Hepatic stellate cell (primary cell): ENCODE data around the gene YIF1A.
A peak's percentile ranks its signal among the peaks of the same experiment; 100 is the strongest.
"Not testable (repeated sequence)": the region's sequence is repeated elsewhere in the genome, so short reads cannot be mapped to it uniquely, and the experiment has no call there.

ENCODE experiments used
- DNase-seq: peaks from one replicate; pipeline ENCODE4 v3.0.0; 2011; ENCODE audit warnings: low spot score

The YIF1A gene

DNA sequence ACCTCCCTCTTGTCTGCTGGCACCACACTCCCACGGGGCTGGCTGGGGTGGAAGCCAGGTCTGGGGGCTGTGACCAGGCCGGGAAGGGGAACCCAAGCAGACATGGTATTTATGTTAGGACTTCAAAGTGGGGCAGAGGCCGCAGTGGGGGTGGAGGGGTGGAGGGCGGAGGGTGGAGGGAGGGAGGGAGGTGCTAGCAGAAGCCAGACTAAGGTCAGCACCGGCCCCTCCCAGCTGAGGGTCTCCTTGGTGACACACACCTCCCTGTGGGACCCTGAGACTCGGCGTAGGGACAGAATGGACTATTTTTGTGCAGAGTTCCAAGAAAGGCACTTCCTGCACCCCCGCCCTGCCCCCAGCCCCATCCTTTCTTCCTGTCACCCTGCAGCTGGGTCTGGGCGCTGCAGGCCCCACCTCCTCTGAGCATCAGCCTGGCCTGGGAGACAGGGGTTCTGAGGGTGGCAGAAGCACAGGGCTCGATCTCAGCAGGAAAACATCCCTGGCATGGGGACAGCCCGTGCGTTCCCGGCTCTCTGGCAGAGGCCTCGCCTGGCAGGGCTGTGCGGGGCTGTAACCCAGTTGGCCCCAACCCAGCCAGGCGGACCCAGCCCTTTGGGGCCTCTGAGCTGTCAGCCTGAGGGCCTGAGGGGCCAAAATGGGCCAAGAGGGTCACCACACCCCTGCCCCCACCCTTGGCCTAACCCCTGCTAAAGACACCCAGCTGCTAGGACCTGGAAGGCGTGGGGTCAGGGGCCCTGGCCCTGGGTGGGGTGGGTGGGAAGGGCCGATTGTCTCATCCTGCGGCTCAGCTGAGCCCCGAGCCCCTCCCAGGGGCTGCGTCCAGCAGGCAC is 37.5 kb upstream of the YIF1A start:
- DNase-seq: peak; percentile 78

DNA sequence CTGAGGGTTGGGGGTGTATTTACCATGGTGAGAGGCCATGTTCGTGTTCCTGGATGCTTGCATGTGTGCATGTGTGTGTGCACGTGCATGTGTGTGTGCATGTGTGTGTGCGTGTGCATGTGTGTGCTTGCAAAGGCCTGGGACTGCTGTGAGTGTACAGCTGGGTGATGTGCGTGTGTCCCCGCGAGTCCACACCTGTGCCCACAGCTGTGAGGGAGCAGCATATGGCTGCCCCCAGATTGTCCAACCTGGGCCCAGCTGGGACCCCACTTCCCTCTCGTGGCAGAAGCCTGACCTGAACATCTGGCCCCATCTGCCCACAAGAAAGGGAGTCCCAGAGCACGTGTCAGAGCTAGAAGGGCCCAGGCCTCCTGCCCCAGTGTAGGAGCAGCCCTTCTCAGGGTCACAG is 36.3 kb upstream of the YIF1A start:
- no peak for DNase-seq

DNA sequence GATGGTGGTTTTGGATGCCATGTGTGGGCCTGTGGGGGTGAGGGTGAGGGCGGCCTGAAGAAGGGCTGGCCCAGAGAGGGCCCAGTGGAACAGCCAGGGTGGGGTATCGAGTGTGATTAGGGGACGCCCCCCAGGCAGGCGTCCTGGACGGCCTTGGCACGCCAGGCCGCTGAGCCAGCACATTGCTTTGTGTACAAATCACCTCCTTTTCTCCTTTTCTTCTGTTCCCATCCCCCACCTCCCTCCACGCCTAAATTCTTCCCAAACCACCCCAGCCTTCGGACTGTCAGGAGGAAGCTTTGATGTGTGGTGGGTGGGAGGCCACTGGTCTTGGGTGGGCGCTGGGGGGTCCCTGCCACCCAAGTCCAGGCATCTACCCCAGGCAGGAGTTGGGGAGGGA is 35.7 kb upstream of the YIF1A start:
- DNase-seq: no peak

DNA sequence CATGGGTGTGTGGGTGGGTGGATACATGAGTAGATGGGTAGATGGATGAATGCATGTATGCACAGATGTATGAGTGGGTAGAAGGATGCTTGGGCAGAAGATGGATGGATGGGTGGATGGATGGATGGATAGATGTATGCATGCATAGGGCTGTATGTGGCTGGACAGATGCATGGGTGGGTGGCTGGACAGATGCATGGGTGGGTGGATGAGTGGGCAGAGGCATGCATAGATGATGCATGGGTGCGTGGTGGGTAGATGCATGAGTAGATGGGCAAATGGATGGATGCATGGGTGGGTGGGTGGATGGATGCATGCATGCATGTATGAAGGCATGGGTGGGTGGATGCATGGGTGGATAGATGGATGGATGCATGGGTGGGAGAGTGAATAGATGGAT is 34.7 kb upstream of the YIF1A start:
- DNase-seq: no peak

DNA sequence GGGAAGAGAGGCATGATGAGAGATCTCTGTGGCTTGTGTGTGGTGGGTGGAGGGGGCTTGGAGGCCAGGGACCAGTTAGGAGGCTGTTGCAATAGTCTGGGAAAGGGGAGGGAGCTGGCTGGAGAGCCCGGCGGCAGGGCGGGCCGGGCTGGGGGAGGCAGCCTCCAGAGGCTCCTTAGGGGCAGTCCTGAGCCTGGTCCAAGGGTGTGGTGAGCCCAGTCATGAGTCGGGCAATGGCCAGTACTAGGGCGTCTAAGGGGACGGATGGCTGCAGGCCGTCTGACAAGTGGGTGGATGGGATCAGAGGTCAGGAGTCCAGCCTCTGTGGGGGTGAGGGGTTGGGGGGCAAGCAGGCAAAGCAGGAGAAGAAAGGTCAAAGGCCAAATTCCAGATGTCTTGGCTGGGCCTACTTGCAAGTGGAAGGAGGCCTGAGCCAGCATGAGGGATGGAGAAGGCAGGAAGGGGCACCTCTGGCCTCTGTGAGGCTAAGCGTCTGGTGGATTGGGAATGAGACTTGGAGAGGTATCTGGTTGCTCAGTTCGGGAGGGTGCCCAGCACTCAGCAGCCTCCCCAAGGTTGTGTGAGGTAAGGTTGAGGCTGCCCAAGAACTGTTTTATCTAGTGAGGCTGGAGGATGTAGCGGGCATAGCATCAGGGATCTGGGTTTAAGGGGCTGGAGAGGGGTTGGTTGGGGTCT is 33.9 kb upstream of the YIF1A start:
- DNase-seq: no peak

DNA sequence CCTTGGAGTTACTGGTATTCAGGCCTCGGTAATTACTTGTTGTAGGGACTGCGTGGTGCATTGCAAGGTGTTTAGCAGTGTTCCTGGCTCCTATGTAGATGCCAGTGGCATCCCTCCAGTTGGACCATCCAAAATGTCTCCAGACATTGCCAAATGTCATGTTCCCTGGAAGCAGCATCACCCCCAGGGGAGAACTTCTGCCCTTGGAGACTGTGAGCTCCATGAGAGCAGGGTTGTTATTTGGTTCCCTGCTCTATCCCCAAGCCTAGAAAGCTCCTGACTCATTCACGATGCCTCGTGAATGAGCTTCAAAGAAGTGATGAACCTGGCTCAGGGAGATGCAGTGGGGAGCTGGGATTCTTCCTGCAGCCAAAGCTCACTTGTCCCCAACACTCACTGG is 32.7 kb upstream of the YIF1A start:
- DNase-seq: no peak

DNA sequence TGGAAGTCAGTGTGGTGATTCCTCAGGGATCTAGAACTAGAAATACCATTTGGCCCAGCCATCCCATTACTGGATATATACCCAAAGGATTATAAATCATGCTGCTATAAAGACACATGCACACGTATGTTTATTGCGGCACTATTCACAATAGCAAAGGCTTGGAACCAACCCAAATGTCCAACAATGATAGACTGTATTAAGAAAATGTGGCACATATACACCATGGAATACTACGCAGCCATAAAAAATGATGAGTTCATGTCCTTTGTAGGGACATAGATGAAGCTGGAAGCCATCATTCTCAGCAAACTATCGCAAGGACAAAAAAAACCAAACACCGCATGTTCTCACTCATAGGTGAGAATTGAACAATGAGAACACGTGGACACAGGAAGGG is 31.8 kb upstream of the YIF1A start:
- not testable (repeated sequence) for DNase-seq

DNA sequence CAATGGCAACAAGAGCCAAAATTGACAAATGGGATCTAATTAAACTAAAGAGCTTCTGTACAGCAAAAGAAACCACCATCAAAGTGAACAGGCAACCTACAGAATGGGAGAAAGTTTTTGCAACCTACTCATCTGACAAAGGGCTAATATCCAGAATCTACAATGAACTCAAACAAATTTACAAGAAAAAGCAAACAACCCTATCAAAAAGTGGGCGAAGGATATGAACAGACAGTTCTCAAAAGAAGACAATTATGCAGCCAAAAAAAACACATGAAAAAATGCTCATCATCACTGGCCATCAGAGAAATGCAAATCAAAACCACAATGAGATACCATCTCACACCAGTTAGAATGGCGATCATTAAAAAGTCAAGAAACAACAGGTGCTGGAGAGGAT is 31.3 kb upstream of the YIF1A start:
- not testable (repeated sequence) for DNase-seq

DNA sequence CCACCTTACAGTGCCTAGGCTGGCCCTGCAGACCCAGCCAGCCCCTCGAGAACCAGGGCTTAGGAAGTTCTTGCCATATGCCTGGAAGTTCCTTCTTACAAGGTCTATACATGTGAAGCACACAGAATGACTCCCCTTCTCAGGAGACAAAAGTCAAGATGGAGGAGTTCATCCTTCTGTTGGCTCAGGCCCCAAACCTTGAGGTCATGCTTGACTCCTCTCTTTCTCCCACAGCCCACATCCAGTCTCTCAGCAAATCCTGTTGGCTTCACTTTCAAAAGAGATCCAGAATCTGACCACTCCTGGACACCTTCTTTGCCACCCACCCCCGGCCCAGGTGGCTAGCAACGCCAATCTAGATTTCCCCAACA is 29.6 kb upstream of the YIF1A start:
- DNase-seq: no peak

DNA sequence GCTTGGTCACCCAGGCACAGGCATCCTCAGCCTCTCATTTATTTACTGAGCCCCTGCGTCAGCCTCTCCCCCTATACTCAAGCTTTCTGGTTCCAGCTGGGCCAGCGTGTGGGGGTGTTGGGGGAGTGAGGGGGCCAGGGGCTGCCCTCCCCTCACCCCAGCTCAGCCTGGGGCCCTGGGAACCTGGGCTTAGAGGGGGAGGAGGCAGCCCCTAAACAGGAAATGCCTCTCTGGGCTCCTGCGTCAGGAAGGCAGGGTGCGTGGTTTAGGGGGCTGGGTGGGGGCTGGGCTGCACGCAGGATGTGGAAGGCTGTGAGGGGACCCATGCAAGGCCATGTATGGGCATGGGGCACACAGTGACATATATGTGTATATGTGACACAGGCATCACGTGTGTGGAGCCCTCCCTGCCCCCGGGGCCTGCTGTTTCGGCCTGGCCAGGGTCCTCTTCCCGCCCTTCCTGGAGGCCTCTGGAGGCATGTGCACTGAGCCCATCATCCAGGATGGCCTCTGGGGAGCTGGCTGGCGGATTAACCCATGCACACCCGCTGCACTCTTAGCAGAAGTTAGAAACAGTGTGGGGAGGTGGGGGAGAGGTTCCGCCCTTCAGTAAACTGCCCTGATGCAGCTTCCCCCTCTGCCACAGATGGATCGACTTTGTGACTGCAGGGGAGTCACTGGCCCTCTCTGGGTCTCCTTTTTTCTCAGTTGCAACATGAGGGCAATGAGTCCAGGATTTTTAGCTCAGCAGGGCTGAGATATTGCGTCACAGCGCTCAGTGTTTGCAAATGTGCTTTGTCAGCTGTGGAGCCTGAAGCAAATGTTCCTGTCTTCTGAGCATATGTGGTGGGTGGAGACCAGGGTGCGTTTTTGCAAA is 29.0 kb upstream of the YIF1A start:
- peak; percentile 64 for DNase-seq

DNA sequence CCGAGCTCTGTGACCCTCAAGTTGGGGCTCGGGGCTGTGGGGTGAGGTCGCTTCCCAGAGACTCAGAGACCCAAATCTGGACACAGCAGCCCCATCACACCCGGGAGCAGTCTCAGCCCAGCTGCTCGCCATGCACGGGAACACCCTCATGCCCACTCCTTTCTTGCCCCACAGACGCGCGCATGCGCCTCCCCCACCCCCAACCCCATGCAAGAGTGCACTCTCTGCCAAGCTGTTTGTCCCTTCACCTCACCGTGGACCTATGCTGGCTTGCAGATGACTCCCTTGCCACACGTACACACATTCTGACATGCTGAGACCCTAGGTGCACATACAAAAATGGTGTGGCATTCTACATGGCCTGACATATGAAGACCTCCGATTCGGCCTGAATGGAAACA is 28.4 kb upstream of the YIF1A start:
- DNase-seq: peak; percentile 82

DNA sequence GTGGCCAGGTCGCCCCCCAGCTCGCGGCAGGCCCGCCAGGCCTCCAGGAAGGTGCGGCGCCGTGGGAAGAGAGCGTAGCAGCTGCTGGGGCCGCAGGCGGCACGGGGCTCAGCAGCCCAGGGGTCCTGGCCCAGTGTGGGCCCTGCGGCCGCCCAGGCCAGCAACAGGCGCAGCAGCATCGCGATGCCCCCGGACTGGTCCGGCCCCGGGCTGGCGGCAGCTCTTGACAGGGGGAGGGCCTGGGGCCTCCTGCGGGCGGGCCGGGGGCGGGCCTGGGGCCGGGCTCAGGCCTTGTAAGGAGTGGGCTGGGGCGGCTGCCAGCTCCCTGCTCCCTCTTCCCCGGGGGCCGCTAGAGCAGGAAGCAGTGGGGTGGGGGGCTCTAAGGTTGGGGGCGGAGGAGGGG is 27.9 kb upstream of the YIF1A start, which contains the start of gene CD248:
Gene CD248, minus strand, starts transcription at position 196 of the 403 bp plus-strand sequence. Its CDS starts 17 bp downstream, at position 179.
- peak; percentile 79 for DNase-seq

DNA sequence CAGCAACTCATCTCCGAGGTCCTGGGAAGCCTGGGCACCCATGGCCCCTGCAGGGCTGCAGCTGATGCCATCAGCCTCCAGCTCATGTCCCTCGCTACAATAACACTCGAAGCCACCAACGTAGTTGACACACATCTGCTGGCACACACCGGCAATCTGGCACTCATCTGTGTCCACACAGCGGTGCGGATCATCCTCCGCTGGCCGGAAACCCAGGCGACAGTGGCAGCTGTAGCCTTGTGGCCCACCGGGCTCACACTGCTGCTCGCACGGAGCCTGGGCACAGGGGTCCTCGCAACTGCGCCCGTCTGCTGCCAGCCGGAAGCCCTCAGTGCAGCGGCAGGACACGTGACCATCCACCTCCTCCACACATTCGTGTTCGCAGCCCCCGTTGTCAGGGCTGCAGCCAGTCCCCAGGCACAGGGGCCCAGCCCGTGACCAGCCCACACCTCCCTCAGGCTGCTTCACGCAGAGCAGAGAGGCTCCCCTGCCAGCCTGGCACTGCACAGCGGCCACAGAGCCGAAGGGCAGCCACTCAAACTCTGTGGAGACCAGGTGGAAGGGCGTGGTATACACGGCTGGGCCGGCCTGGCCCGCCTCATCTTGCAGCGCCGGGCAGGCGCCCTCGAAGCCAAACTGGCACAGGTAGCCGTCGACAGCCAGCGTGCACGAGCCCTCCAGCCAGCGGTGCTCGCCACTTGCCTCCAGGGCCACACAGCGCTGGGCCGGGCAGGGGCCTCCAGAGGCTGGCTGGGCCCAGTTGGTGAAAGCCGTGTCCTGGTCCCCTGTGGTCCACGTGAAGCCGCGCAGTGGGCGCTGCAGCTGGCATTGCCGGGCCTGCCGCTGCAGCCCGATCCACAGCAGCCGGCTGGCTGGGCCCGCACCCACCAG is 27.2 kb upstream of the YIF1A start:
- no peak for DNase-seq

DNA sequence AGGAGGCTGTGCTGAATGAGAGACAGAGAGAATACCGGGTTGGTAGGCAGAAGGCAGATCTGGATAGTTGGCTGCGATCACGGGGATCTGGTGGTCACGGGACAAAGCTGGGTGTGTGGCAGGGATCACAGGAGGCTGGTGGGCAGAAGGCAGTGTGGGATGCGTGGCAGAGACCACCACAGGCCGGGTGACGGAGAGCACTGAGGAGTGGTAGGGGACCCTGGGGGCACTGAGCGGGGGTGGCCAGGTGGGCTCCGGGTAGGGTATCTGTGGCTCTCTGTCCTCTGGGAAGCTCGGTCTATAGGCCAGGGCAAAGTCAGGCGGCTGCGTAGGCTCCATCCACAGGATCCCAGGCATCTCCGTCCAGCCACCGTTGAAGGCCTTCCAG is 26.5 kb upstream of the YIF1A start:
- no peak for DNase-seq

DNA sequence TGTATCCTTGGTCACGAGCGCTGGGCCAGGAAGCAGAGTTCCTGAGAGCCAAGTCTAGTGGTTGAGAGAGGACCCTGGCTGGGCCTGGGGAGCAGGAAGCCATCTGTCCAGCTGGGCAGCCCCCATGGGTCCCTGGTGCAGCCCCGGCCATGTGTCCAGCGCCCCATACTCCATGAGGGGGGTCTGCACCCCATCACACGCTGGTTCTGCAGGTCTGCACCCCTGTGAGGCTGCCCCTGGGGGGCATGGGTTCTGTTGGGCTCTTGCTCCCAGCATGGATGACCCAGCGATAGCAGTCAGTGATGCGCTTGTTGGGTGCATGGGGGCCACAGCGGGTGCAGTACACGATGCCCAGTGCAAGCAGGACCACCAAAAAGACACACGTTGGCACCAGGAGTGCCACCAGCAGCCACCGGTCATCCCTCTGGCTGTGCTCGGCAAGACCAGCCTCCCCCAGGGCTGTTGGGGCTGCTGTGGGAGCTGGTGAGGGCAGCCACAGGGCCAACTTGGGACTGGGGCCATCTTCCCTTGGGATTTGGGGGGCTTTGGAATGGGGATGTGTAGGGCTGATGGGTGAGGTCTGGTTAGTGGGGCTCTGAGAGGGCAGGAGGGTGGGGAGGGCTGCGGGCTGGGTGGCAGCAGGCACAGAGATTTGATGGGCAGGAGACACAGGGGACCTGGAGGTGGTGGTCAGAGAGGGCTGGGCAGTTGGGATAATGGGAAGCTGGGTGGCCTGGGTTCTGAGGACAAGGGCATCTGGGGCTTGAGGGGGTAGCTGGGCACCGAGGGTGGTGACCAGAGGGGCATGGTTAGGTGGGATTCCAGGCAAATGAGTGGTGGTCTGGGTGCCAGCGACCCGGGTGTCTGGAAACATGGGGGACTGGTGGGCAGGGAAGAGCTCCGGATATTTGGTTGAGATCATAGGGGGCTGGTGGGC is 25.9 kb upstream of the YIF1A start:
- DNase-seq: no peak

DNA sequence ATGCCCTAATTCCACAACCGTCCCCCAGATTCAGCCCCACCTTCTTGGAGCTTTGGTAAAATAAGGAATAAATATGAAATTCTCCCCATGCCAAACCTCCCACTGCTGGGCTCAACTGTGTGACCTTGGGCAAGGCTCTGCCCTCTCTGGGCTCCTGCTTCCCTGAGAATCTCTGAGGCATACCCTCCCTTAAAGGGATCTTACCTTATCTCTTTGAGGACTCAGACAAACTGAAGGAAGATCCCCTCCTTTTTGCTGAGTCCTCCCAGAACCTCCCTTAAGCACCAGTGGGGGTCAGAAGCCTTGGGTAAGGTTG is 25.2 kb upstream of the YIF1A start:
- DNase-seq: no peak

DNA sequence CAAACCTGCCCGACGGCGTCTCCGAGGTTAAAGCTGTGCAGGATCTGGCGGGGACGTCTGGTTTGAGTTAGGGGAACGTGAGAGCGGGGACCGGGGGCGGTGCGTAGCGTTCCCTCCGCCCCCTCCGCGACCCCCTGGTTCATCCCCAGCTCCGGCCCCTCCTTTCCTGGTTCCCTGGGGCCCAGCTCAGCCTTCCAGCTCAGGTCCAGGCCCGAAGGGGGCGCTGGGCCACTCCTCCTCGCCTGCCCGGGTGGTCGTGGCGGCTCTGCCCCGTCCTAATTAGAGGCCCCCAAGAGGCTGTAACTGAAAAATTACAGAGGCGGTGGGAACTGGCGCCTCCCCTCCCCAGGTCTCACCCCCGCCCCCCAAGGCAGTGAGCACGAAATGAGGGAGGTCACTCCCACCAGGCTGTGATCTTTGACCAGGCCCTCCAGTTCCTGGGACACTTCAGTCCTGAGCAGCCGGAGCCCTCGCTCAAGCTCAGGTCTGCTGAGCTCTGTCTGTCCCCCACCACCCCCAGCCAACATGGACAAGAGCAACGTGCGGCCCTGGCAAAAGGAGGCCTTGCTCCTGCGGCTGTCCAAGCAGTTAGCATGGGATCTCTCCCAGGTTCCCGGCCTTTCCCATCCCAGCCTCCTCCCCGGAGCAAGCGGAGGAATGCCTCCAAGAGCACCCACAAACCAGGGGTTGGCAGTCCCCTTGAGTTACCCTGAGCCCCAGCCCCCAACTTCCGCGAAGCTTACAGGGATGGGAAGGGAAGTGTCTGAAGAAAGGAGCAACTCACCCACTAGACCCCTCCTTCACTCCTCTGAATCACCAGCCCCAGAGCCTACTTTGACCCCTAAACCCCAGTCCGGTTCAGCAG is 24.6 kb upstream of the YIF1A start:
- peak; percentile 47 for DNase-seq

DNA sequence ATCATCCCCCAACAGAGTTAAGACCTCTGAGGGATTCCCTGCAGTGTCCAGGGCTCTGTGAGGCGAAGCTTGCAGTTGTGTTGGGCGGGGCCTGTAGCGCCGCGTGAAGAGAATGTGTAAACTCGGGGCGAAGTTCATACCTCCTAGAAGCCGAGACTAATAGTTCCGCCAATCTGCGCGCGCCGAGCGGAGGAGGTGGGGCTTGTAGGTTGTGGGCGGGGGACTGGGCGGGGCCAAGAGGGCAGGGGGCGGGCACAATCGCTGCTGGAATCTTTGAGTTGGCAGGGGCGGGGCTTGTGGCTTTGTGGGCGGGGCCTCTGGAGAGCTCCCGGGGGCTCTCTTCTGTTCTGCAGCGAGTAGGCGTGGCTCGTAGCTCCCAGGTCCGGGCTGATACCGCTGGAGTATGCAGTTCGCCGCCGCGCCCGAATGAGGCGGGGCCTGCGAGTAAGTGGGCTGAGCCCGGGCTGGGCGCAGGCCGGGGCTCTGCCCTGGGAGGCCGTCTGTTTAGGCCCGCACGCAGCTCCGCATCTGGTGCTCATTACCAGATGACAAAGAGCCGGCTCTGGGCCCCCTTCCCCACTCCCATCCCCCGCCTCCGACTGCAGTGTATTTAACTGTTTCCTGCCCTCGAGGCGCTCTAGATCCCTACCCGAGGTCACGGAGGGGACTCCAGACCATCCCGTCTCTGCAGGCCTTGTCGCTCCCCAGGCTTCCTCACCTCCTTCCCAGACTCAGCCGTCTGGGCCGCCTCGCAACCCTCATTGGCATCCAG is 23.8 kb upstream of the YIF1A start:
- DNase-seq: peak; percentile 97
